K562 (cell line): Measurements from ENCODE around the gene GNAI3. TPM values are rescaled to one million over a fixed set of nuclear protein-coding genes. Genes with fewer than 3 reads are reported as not detected.

Source experiments
- FOXP1 ChIP-seq: sonication (generic); formaldehyde crosslinking; IDR thresholded peaks from 2 replicates; pipeline ENCODE4 v1.8.0; 2022; ENCODE audit warnings: mild to moderate bottlenecking, missing genetic modification reagents
- GABPA ChIP-seq: fragments of 200-800 bp; sonication (Bioruptor generic); conservative IDR thresholded peaks from 2 replicates; pipeline ENCODE4 v1.6.1; 2016; ENCODE audit warnings: low read depth, missing genetic modification characterization, missing compliant biosample characterization
- HDAC1 ChIP-seq, 2 experiments: fragments of 450-650 bp; IDR thresholded peaks; 2 replicates each; pipeline ENCODE4 v1.6.1; 2016 to 2017; ENCODE audit warnings: inconsistent platforms in 1 of 2, mild to moderate bottlenecking in 1 of 2, moderate library complexity in 1 of 2
- MAZ ChIP-seq, 2 experiments: fragments of 450-650 bp in 1 of 2; sonication (generic) in 1 of 2; formaldehyde crosslinking; IDR thresholded peaks in 1 of 2; conservative IDR thresholded peaks in 1 of 2; 2 replicates each; pipeline versions ENCODE4 v1.4.0 to v1.5.0; 2020; ENCODE audit warnings: mild to moderate bottlenecking in 1 of 2, missing genetic modification reagents in 1 of 2
- NEUROD1 ChIP-seq: fragments of 150-350 bp; IDR thresholded peaks from 2 replicates; pipeline ENCODE4 v1.6.1; 2014; ENCODE audit warnings: borderline replicate concordance, low read length, low read depth; ENCODE audit not compliant: partially characterized antibody
- NR2F6 ChIP-seq: fragments of 450-650 bp; formaldehyde crosslinking; IDR thresholded peaks from 2 replicates; pipeline ENCODE4 v1.4.0; 2020; ENCODE audit warnings: mild to moderate bottlenecking
- SIN3A ChIP-seq, 2 experiments: fragments of 150-350 bp in 1 of 2; IDR thresholded peaks; 2 replicates each; pipeline ENCODE4 v1.6.1; 2011 to 2016; ENCODE audit warnings: borderline replicate concordance in 2 of 2, low read depth in 2 of 2, low read length in 2 of 2, mild to moderate bottlenecking in 2 of 2, moderate library complexity in 2 of 2; ENCODE audit not compliant: control insufficient read depth in 1 of 2
- TAL1 ChIP-seq: fragments of 450-650 bp; IDR thresholded peaks from 2 replicates; pipeline ENCODE4 v1.6.1; 2016; ENCODE audit warnings: mild to moderate bottlenecking
- ZBTB1 ChIP-seq: sonication (generic); formaldehyde crosslinking; IDR thresholded peaks from 2 replicates; pipeline ENCODE4 v1.8.1; 2023; ENCODE audit warnings: missing genetic modification reagents, low read depth, mild to moderate bottlenecking, borderline replicate concordance
- ZBTB7A ChIP-seq: IDR thresholded peaks from 2 replicates; pipeline ENCODE4 v1.6.1; 2011; ENCODE audit warnings: low read depth, mild to moderate bottlenecking, low read length, moderate library complexity, borderline replicate concordance; ENCODE audit not compliant: control insufficient read depth
- ZBTB8A ChIP-seq: fragments of 450-650 bp; IDR thresholded peaks from 2 replicates; pipeline ENCODE4 v1.6.1; 2018; ENCODE audit warnings: mild to moderate bottlenecking, moderate library complexity; ENCODE audit not compliant: partially characterized antibody
- polyA plus RNA-seq, 8 experiments: library from polyadenylated mRNA; depleted of rRNA in 4 of 8; stranded (reverse) in 5 of 8; unstranded in 3 of 8; fragments of >200 nt; fragmentation: Nextera tagmentation in 2 of 8; fragmentation: Illumina TruSeq in 1 of 8; extraction: Ambion mirVana in 2 of 8; extraction: Trizol in 1 of 8; gene quantifications; 2 replicates each; pipeline versions ENCODE4 v1.2.1 to v1.2.3, GENCODE V29; 2011 to 2014; ENCODE audit warnings: inconsistent platforms in 1 of 8, missing spikeins in 1 of 8
- total RNA-seq, 7 experiments: library from RNA; depleted of rRNA in 6 of 7; stranded (reverse); fragments of >200 nt in 6 of 7; fragmentation: Illumina TruSeq in 2 of 7; extraction: Trizol in 2 of 7; gene quantifications; 2 replicates each; pipeline versions ENCODE4 v1.2.1 to v1.2.3, GENCODE V29; 2011 to 2021; ENCODE audit warnings: low replicate concordance in 1 of 7
- TF ChIP-seq, protein P1 (sequence below), 2 experiments: fragments of 450-650 bp in 1 of 2; sonication (generic) in 1 of 2; formaldehyde crosslinking in 1 of 2; IDR thresholded peaks; 2 replicates each; pipeline versions ENCODE4 v1.7.1 to v1.9.0; 2016 to 2022; ENCODE audit warnings: inconsistent platforms in 1 of 2, mild to moderate bottlenecking in 1 of 2, missing genetic modification reagents in 1 of 2
- TF ChIP-seq, protein P2 (sequence below): sonication (generic); formaldehyde crosslinking; IDR thresholded peaks from 2 replicates; pipeline ENCODE4 v1.8.0; 2022; ENCODE audit warnings: mild to moderate bottlenecking, missing genetic modification reagents

GNAI3 gene
- total and polyA plus RNA-seq, 9 of the 15 experiments (the other 6 are each of a cell fraction or from before 2014, with no cell fraction given), result 6.3 to 13.2 (median 8.9) TPM

DNA sequence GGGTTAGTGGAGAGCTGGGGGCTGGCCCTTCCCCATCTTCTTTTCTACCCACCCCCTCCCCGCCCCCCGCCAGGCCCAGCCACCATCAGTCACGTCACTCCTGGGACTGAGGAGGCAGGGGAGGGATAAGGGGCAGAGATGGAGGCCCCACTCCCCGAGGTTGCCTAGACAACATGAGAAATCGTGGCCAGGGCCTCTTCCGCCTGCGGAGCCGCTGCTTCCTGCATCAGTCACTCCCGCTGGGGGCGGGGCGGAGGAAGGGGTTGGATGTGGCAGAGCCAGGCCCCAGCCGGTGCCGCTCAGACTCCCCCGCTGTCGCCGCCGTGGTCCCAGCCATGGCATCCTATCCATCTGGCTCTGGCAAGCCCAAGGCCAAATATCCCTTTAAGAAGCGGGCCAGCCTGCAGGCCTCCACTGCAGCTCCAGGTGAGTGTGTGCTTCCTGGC is 72.4 kb downstream of the GNAI3 start (continued):
- TF ChIP-seq, protein P1, sequence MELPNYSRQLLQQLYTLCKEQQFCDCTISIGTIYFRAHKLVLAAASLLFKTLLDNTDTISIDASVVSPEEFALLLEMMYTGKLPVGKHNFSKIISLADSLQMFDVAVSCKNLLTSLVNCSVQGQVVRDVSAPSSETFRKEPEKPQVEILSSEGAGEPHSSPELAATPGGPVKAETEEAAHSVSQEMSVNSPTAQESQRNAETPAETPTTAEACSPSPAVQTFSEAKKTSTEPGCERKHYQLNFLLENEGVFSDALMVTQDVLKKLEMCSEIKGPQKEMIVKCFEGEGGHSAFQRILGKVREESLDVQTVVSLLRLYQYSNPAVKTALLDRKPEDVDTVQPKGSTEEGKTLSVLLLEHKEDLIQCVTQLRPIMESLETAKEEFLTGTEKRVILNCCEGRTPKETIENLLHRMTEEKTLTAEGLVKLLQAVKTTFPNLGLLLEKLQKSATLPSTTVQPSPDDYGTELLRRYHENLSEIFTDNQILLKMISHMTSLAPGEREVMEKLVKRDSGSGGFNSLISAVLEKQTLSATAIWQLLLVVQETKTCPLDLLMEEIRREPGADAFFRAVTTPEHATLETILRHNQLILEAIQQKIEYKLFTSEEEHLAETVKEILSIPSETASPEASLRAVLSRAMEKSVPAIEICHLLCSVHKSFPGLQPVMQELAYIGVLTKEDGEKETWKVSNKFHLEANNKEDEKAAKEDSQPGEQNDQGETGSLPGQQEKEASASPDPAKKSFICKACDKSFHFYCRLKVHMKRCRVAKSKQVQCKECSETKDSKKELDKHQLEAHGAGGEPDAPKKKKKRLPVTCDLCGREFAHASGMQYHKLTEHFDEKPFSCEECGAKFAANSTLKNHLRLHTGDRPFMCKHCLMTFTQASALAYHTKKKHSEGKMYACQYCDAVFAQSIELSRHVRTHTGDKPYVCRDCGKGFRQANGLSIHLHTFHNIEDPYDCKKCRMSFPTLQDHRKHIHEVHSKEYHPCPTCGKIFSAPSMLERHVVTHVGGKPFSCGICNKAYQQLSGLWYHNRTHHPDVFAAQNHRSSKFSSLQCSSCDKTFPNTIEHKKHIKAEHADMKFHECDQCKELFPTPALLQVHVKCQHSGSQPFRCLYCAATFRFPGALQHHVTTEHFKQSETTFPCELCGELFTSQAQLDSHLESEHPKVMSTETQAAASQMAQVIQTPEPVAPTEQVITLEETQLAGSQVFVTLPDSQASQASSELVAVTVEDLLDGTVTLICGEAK (IDR thresholded peaks at IDR 0.05), result peak; percentile 64; the same call in 1 of the 2 replicates
- TF ChIP-seq, protein P1 (CRISPR knock-in tag; IDR thresholded peaks at IDR 0.05), result no peak
- TF ChIP-seq FOXP1 (CRISPR knock-in tag) (0 out of 2 replicates have a peak, but pooled peaks have one; percentile 53), ZBTB7A (peak; percentile 40; the same call in 1 of the 2 replicates), GABPA (tag) (peak; percentile 82), NR2F6 (CRISPR knock-in tag) (no peak), SIN3A (IDR thresholded peaks at IDR 0.05; ENCODE audit: borderline replicate concordance in 2 of 2, control insufficient read depth in 1 of 2, low read depth in 2 of 2, low read length in 2 of 2) (peak; percentile 79 to 88; a peak in 2 of 4 replicates), TAL1 (no peak), NEUROD1 (no peak), MAZ (CRISPR knock-in tag; conservative IDR thresholded peaks at IDR 0.05 in 1 of 2, IDR thresholded peaks at IDR 0.05 in 1 of 2) (peak; percentile 48 to 63; a peak in 3 of 4 replicates), ZBTB1 (CRISPR knock-in tag) (no peak), HDAC1 (IDR thresholded peaks at IDR 0.05) (peak in 1 of 2 experiments; percentile 43; a peak in 1 of 4 replicates), ZBTB8A (no peak)
- TF ChIP-seq, protein P2, sequence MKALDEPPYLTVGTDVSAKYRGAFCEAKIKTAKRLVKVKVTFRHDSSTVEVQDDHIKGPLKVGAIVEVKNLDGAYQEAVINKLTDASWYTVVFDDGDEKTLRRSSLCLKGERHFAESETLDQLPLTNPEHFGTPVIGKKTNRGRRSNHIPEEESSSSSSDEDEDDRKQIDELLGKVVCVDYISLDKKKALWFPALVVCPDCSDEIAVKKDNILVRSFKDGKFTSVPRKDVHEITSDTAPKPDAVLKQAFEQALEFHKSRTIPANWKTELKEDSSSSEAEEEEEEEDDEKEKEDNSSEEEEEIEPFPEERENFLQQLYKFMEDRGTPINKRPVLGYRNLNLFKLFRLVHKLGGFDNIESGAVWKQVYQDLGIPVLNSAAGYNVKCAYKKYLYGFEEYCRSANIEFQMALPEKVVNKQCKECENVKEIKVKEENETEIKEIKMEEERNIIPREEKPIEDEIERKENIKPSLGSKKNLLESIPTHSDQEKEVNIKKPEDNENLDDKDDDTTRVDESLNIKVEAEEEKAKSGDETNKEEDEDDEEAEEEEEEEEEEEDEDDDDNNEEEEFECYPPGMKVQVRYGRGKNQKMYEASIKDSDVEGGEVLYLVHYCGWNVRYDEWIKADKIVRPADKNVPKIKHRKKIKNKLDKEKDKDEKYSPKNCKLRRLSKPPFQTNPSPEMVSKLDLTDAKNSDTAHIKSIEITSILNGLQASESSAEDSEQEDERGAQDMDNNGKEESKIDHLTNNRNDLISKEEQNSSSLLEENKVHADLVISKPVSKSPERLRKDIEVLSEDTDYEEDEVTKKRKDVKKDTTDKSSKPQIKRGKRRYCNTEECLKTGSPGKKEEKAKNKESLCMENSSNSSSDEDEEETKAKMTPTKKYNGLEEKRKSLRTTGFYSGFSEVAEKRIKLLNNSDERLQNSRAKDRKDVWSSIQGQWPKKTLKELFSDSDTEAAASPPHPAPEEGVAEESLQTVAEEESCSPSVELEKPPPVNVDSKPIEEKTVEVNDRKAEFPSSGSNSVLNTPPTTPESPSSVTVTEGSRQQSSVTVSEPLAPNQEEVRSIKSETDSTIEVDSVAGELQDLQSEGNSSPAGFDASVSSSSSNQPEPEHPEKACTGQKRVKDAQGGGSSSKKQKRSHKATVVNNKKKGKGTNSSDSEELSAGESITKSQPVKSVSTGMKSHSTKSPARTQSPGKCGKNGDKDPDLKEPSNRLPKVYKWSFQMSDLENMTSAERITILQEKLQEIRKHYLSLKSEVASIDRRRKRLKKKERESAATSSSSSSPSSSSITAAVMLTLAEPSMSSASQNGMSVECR (CRISPR knock-in tag), result peak; percentile 70; the same call in 1 of the 2 replicates
